ENCODE results near the gene ZNF296. TPM values are rescaled to one million over a fixed set of nuclear protein-coding genes. Genes with fewer than 3 reads are reported as not detected.

The ZNF296 gene
- total and polyA plus RNA-seq, 2 donors (not counting 3 experiments of a cell fraction or from before 2014, with no cell fraction given) = 0.35 to 1.8 TPM

GRCh38 chr19:45122832-45123231 lies 46.6 kb upstream of the ZNF296 start:
- H3K36me3 ChIP-seq (ENCODE audit: control insufficient read depth in 2 of 2, extremely low read depth in 1 of 2, insufficient read depth in 2 of 2, low read length in 2 of 2) = no peaks in the 10 kb centered on the region
- H3K27me3 ChIP-seq (ENCODE audit: control insufficient read depth in 2 of 2, insufficient read depth in 2 of 2, low read length in 2 of 2) = no peaks in the 10 kb centered on the region
- ChIA-PET POLR2A (no interaction called here), CTCF (interaction anchor here (0.7 kb wide), 1 partner anchor 19 kb away, joined by 3 read pairs; no protein-coding TSS in a partner anchor)
- no peak overlapping the region for H3K9ac ChIP-seq (replicated peaks; ENCODE audit: extremely low read depth, insufficient read depth, low read length)
- no peak overlapping the region for H2AFZ ChIP-seq (ENCODE audit: low read depth, low read length)
- H3K79me2 ChIP-seq (ENCODE audit: control insufficient read depth, insufficient read depth, low read length) = peaks cover 35% of the 10 kb centered on the region
- DNase-seq (ENCODE audit: low read depth, low spot score) (no peak), FAIRE-seq (no peak)
- H3K4me2 ChIP-seq (ENCODE audit: insufficient read depth, low read length) = no peak overlapping the region
- H3K4me1 ChIP-seq (ENCODE audit: control insufficient read depth, extremely low read depth, insufficient read depth, low read length) = no peaks in the 10 kb centered on the region
- no peaks in the 10 kb centered on the region for H3K9me3 ChIP-seq (replicated peaks; ENCODE audit: control insufficient read depth, insufficient read depth, low read length)
- H4K20me1 ChIP-seq (replicated peaks; ENCODE audit: control insufficient read depth, extremely low read depth, insufficient read depth, low read length) = no peaks in the 10 kb centered on the region
- H3K27ac ChIP-seq (ENCODE audit: insufficient read depth, low read depth, low read length) = no peak overlapping the region
- dilution Hi-C loops (cut with MboI; ENCODE audit: extremely low pct_ligation_motif_present, low sequenced_read_pairs) = no loop called here
- no TSS peak for BruUV-seq (replicated peaks)
- H3K9me1 ChIP-seq (replicated peaks; ENCODE audit: control insufficient read depth, extremely low read depth, insufficient read depth, low read length) = no peaks in the 10 kb centered on the region
- intact Hi-C loops (cut with micrococcal nuclease) = no loop called here
- no peak overlapping the region for H3K4me3 ChIP-seq (replicated peaks in 1 of 3; ENCODE audit: insufficient read depth in 1 of 3, low read depth in 1 of 3, low read length in 3 of 3)
- TF ChIP-seq JUN (IDR thresholded peaks at IDR 0.05; ENCODE audit: borderline replicate concordance, insufficient read depth, insufficient read length, low read depth) (no peak), POLR2A (IDR thresholded peaks at IDR 0.05; ENCODE audit: low read depth, low read length) (no peak), CTCF (IDR thresholded peaks at IDR 0.05; ENCODE audit: extremely low read depth in 1 of 2, insufficient read depth in 1 of 2, low read depth in 1 of 2, low read length in 2 of 2) (no peak)

GRCh38 chr19:45121827-45122345 lies 45.6 kb upstream of the ZNF296 start:
- no peaks in the 10 kb centered on the region for H3K36me3 ChIP-seq (ENCODE audit: control insufficient read depth in 2 of 2, extremely low read depth in 1 of 2, insufficient read depth in 2 of 2, low read length in 2 of 2)
- H4K20me1 ChIP-seq (replicated peaks; ENCODE audit: control insufficient read depth, extremely low read depth, insufficient read depth, low read length) = no peaks in the 10 kb centered on the region
- no TSS peak for BruUV-seq (replicated peaks)
- ChIA-PET CTCF (no interaction called here), POLR2A (no interaction called here)
- dilution Hi-C loops (cut with MboI; ENCODE audit: extremely low pct_ligation_motif_present, low sequenced_read_pairs) = no loop called here
- no peaks in the 10 kb centered on the region for H3K27me3 ChIP-seq (ENCODE audit: control insufficient read depth in 2 of 2, insufficient read depth in 2 of 2, low read length in 2 of 2)
- no peak overlapping the region for H3K4me2 ChIP-seq (ENCODE audit: insufficient read depth, low read length)
- TF ChIP-seq GATA2 (IDR thresholded peaks at IDR 0.05; ENCODE audit: insufficient read depth, insufficient read length, low read depth, low read length) = no peak
- no peak for TF ChIP-seq POLR2AphosphoS5 (IDR thresholded peaks at IDR 0.05; ENCODE audit: insufficient read depth, low read depth, low read length)
- no peak for TF ChIP-seq EZH2 (IDR thresholded peaks at IDR 0.05; ENCODE audit: borderline replicate concordance, low read depth, low read length, severe bottlenecking)
- TF ChIP-seq JUN (IDR thresholded peaks at IDR 0.05; ENCODE audit: borderline replicate concordance, insufficient read depth, insufficient read length, low read depth) = no peak
- TF ChIP-seq CTCF (IDR thresholded peaks at IDR 0.05; ENCODE audit: extremely low read depth in 1 of 2, insufficient read depth in 1 of 2, low read depth in 1 of 2, low read length in 2 of 2) = no peak
- TF ChIP-seq MYC (IDR thresholded peaks at IDR 0.05; ENCODE audit: low read depth, low read length) = no peak
- no peak for TF ChIP-seq FOS (IDR thresholded peaks at IDR 0.05; ENCODE audit: borderline replicate concordance, insufficient read depth, low read length)
- no peak for TF ChIP-seq MAX (IDR thresholded peaks at IDR 0.05; ENCODE audit: insufficient read depth, insufficient read length)
- TF ChIP-seq POLR2A (IDR thresholded peaks at IDR 0.05; ENCODE audit: low read depth, low read length) = no peak
- no peaks in the 10 kb centered on the region for H3K9me3 ChIP-seq (replicated peaks; ENCODE audit: control insufficient read depth, insufficient read depth, low read length)
- H3K9ac ChIP-seq (replicated peaks; ENCODE audit: extremely low read depth, insufficient read depth, low read length) = no peak overlapping the region
- no peaks in the 10 kb centered on the region for H3K9me1 ChIP-seq (replicated peaks; ENCODE audit: control insufficient read depth, extremely low read depth, insufficient read depth, low read length)
- H2AFZ ChIP-seq (ENCODE audit: low read depth, low read length) = no peak overlapping the region
- FAIRE-seq = no peak
- intact Hi-C loops (cut with micrococcal nuclease) = no loop called here
- peaks cover 31% of the 10 kb centered on the region for H3K79me2 ChIP-seq (ENCODE audit: control insufficient read depth, insufficient read depth, low read length)
- H3K27ac ChIP-seq (ENCODE audit: insufficient read depth, low read depth, low read length) = no peak overlapping the region
- no peak overlapping the region for H3K4me3 ChIP-seq (replicated peaks in 1 of 3; ENCODE audit: insufficient read depth in 1 of 3, low read depth in 1 of 3, low read length in 3 of 3)
- no peak for DNase-seq (ENCODE audit: low read depth, low spot score)
- H3K4me1 ChIP-seq (ENCODE audit: control insufficient read depth, extremely low read depth, insufficient read depth, low read length) = no peaks in the 10 kb centered on the region
